Measurements from ENCODE around the gene PAFAH2. TPM values are rescaled to one million over a fixed set of nuclear protein-coding genes. Genes with fewer than 3 reads are reported as not detected.

PAFAH2 gene
- total RNA-seq, 4 donors from 2014 or later: 11.8 to 23.0 (median 17.1) TPM

GRCh38 chr1:26044971-26045721 is 47.3 kb upstream of the PAFAH2 start:
- DNase-seq (ENCODE audit: low spot score in 2 of 2): no peak
- WGBS, 2 donors: 44 to 49% methylated on average over 24 to 25 of the region's 29 CpGs
- no peak for TF ChIP-seq CTCF (IDR thresholded peaks at IDR 0.05)
- TF ChIP-seq POLR2A (IDR thresholded peaks at IDR 0.05): no peak
- H3K4me3 ChIP-seq (ENCODE audit: low read depth, poor library complexity, severe bottlenecking): no peak overlapping the region
- intact Hi-C loops (cut with DNase I; ENCODE audit: low total_unique reads): loop anchor here (10.0 kb wide), 1 partner anchor 210 kb away; no protein-coding TSS in a partner anchor

- 93 to 94% methylated on average over 3 of the region's 3 CpGs for WGBS, 2 donors
- H3K4me3 ChIP-seq (ENCODE audit: low read depth, poor library complexity, severe bottlenecking): no peak overlapping the region
- intact Hi-C loops (cut with DNase I; ENCODE audit: low total_unique reads): loop anchor here (10.0 kb wide), 1 partner anchor 210 kb away; no protein-coding TSS in a partner anchor
- no peak for TF ChIP-seq POLR2A (IDR thresholded peaks at IDR 0.05)
- no peak for TF ChIP-seq CTCF (IDR thresholded peaks at IDR 0.05)
- no peak for DNase-seq (ENCODE audit: low spot score in 2 of 2)
Observed at GRCh38 chr1:26044414-26044813, 46.6 kb upstream of the PAFAH2 start.

- 85 to 98% methylated on average over 2 of the region's 2 CpGs for WGBS, 2 donors
- no peak for TF ChIP-seq CTCF (IDR thresholded peaks at IDR 0.05)
- TF ChIP-seq POLR2A (IDR thresholded peaks at IDR 0.05): no peak
- no peak for DNase-seq (ENCODE audit: low spot score in 2 of 2)
- intact Hi-C loops (cut with DNase I; ENCODE audit: low total_unique reads): loop anchor here (10.0 kb wide), 1 partner anchor 211 kb away; no protein-coding TSS in a partner anchor
- H3K4me3 ChIP-seq (ENCODE audit: low read depth, poor library complexity, severe bottlenecking): no peak overlapping the region
Observed at GRCh38 chr1:26043765-26044164, 45.9 kb upstream of the PAFAH2 start.

GRCh38 chr1:26041978-26042377 is 44.1 kb upstream of the PAFAH2 start:
- intact Hi-C loops (cut with DNase I; ENCODE audit: low total_unique reads): loop anchor here (10.0 kb wide), 1 partner anchor 213 kb away; no protein-coding TSS in a partner anchor
- 63 to 80% methylated on average over 4 of the region's 4 CpGs for WGBS, 2 donors
- H3K4me3 ChIP-seq (ENCODE audit: low read depth, poor library complexity, severe bottlenecking): no peak overlapping the region
- no peak for DNase-seq (ENCODE audit: low spot score in 2 of 2)
- TF ChIP-seq CTCF (IDR thresholded peaks at IDR 0.05) (no peak), POLR2A (IDR thresholded peaks at IDR 0.05) (no peak)

GRCh38 chr1:26041401-26041800 is 43.5 kb upstream of the PAFAH2 start:
- H3K4me3 ChIP-seq (ENCODE audit: low read depth, poor library complexity, severe bottlenecking): no peak overlapping the region
- intact Hi-C loops (cut with DNase I; ENCODE audit: low total_unique reads): loop anchor here (10.0 kb wide), 1 partner anchor 213 kb away; no protein-coding TSS in a partner anchor
- WGBS, 2 donors: 50 to 68% methylated on average over 7 of the region's 7 CpGs
- no peak for TF ChIP-seq POLR2A (IDR thresholded peaks at IDR 0.05)
- TF ChIP-seq CTCF (IDR thresholded peaks at IDR 0.05): no peak
- no peak for DNase-seq (ENCODE audit: low spot score in 2 of 2)
